ENCODE results near the gene PLEKHO2.
A peak's percentile ranks its signal among the peaks of the same experiment; 100 is the strongest.

PLEKHO2 gene

GRCh38 chr15:64902863-64903262, 61.1 kb downstream of the PLEKHO2 start:
- no peaks in the 10 kb centered on the region for H3K79me2 ChIP-seq (ENCODE audit: low read length)
- no peaks in the 10 kb centered on the region for H4K20me1 ChIP-seq (ENCODE audit: insufficient read depth, low read length)
- TF ChIP-seq CTCF (IDR thresholded peaks at IDR 0.05; ENCODE audit: low read depth, low read length) = no peak
- TF ChIP-seq EZH2phosphoT487 (IDR thresholded peaks at IDR 0.05; ENCODE audit: low read depth) = no peak
- no peaks in the 10 kb centered on the region for H3K27me3 ChIP-seq (ENCODE audit: low read depth, low read length)
- no peak overlapping the region for H3K9ac ChIP-seq (ENCODE audit: low read length)
- H3K27ac ChIP-seq (ENCODE audit: low read length) = no peak overlapping the region
- no peak overlapping the region for H3K4me3 ChIP-seq (ENCODE audit: low read length)
- H3K9me3 ChIP-seq (ENCODE audit: insufficient read depth, low read length) = peaks cover 12% of the 10 kb centered on the region; the same call in 1 of the 2 replicates
- no peak overlapping the region for H3K4me2 ChIP-seq (ENCODE audit: low read length)
- no peak overlapping the region for H2AFZ ChIP-seq (ENCODE audit: low read depth, low read length)
- H3K4me1 ChIP-seq (ENCODE audit: low read length) = peaks cover 34% of the 10 kb centered on the region
- H3K36me3 ChIP-seq (replicated peaks; ENCODE audit: low read depth, low read length) = peaks cover 9% of the 10 kb centered on the region

GRCh38 chr15:64903326-64903950, 61.7 kb downstream of the PLEKHO2 start:
- H4K20me1 ChIP-seq (ENCODE audit: insufficient read depth, low read length) = no peaks in the 10 kb centered on the region
- no peak overlapping the region for H3K4me2 ChIP-seq (ENCODE audit: low read length)
- no peak overlapping the region for H3K27ac ChIP-seq (ENCODE audit: low read length)
- no peak for TF ChIP-seq CTCF (IDR thresholded peaks at IDR 0.05; ENCODE audit: low read depth, low read length)
- no peak for TF ChIP-seq EZH2phosphoT487 (IDR thresholded peaks at IDR 0.05; ENCODE audit: low read depth)
- peaks cover 12% of the 10 kb centered on the region; the same call in 1 of the 2 replicates for H3K9me3 ChIP-seq (ENCODE audit: insufficient read depth, low read length)
- H3K4me1 ChIP-seq (ENCODE audit: low read length) = peaks cover 28% of the 10 kb centered on the region
- no peaks in the 10 kb centered on the region for H3K27me3 ChIP-seq (ENCODE audit: low read depth, low read length)
- H3K4me3 ChIP-seq (ENCODE audit: low read length) = no peak overlapping the region
- no peak overlapping the region for H2AFZ ChIP-seq (ENCODE audit: low read depth, low read length)
- H3K9ac ChIP-seq (ENCODE audit: low read length) = no peak overlapping the region
- peaks cover 9% of the 10 kb centered on the region for H3K36me3 ChIP-seq (replicated peaks; ENCODE audit: low read depth, low read length)
- no peaks in the 10 kb centered on the region for H3K79me2 ChIP-seq (ENCODE audit: low read length)

- H3K4me3 ChIP-seq (ENCODE audit: low read length) = no peak overlapping the region
- TF ChIP-seq EZH2phosphoT487 (IDR thresholded peaks at IDR 0.05; ENCODE audit: low read depth) (no peak), CTCF (IDR thresholded peaks at IDR 0.05; ENCODE audit: low read depth, low read length) (no peak)
- H3K4me2 ChIP-seq (ENCODE audit: low read length) = no peak overlapping the region
- H3K4me1 ChIP-seq (ENCODE audit: low read length) = peaks cover 27% of the 10 kb centered on the region
- no peak overlapping the region for H3K9ac ChIP-seq (ENCODE audit: low read length)
- H3K36me3 ChIP-seq (replicated peaks; ENCODE audit: low read depth, low read length) = peaks cover 9% of the 10 kb centered on the region
- no peak overlapping the region for H3K27ac ChIP-seq (ENCODE audit: low read length)
- no peaks in the 10 kb centered on the region for H3K79me2 ChIP-seq (ENCODE audit: low read length)
- H3K27me3 ChIP-seq (ENCODE audit: low read depth, low read length) = no peaks in the 10 kb centered on the region
- no peaks in the 10 kb centered on the region for H4K20me1 ChIP-seq (ENCODE audit: insufficient read depth, low read length)
- H2AFZ ChIP-seq (ENCODE audit: low read depth, low read length) = no peak overlapping the region
- H3K9me3 ChIP-seq (ENCODE audit: insufficient read depth, low read length) = peaks cover 12% of the 10 kb centered on the region; the same call in 1 of the 2 replicates
Measured at GRCh38 chr15:64904189-64904588, 62.5 kb downstream of the PLEKHO2 start.

- Histone ChIP-seq H2AFZ (ENCODE audit: low read depth, low read length) (peak overlapping the region; percentile 90), H3K27me3 (ENCODE audit: low read depth, low read length) (no peaks in the 10 kb centered on the region), H3K4me1 (ENCODE audit: low read length) (peaks cover 27% of the 10 kb centered on the region), H3K4me3 (ENCODE audit: low read length) (peak overlapping the region; percentile 74), H3K9me3 (ENCODE audit: insufficient read depth, low read length) (peaks cover 12% of the 10 kb centered on the region; the same call in 1 of the 2 replicates), H3K79me2 (ENCODE audit: low read length) (no peaks in the 10 kb centered on the region), H3K9ac (ENCODE audit: low read length) (peak overlapping the region; percentile 67), H3K4me2 (ENCODE audit: low read length) (peak overlapping the region; percentile 91), H3K36me3 (replicated peaks; ENCODE audit: low read depth, low read length) (peaks cover 9% of the 10 kb centered on the region), H3K27ac (ENCODE audit: low read length) (peak overlapping the region; percentile 21; the same call in 1 of the 2 replicates), H4K20me1 (ENCODE audit: insufficient read depth, low read length) (no peaks in the 10 kb centered on the region)
- peak; percentile 88 for TF ChIP-seq CTCF (IDR thresholded peaks at IDR 0.05; ENCODE audit: low read depth, low read length)
- no peak for TF ChIP-seq EZH2phosphoT487 (IDR thresholded peaks at IDR 0.05; ENCODE audit: low read depth)
Measured at GRCh38 chr15:64905119-64905831, 63.6 kb downstream of the PLEKHO2 start.
